AG10803 (cell line): ENCODE measurements around the gene PTPRE.
A peak's percentile ranks its signal among the peaks of the same experiment; 100 is the strongest.

Experiments
- DNase-seq: peaks from one replicate; pipeline ENCODE4 v3.0.0; 2010; ENCODE audit warnings: low read depth
- H3K4me3 ChIP-seq: 2 replicates; pipeline ENCODE4 v1.5.1; 2011; ENCODE audit warnings: mild to moderate bottlenecking, low read length, control low read depth
- CTCF ChIP-seq: conservative IDR thresholded peaks from 2 replicates; pipeline ENCODE4 v1.5.1; 2011; ENCODE audit warnings: mild to moderate bottlenecking, low read length, control low read depth, inconsistent platforms

The PTPRE gene

GRCh38 chr10:127992376-127992775 is 85.5 kb downstream of the PTPRE start:
- no peak for DNase-seq
- no peak overlapping the region for H3K4me3 ChIP-seq
- no peak for TF ChIP-seq CTCF

- no peak for DNase-seq
- TF ChIP-seq CTCF = no peak
- no peak overlapping the region for H3K4me3 ChIP-seq
Observed at GRCh38 chr10:127993056-127993690, 86.3 kb downstream of the PTPRE start.

GRCh38 chr10:127995939-127996338 is 89.0 kb downstream of the PTPRE start:
- H3K4me3 ChIP-seq = no peak overlapping the region
- no peak for TF ChIP-seq CTCF
- no peak for DNase-seq

- H3K4me3 ChIP-seq = no peak overlapping the region
- DNase-seq = peak; percentile 76
- TF ChIP-seq CTCF = no peak
Observed at GRCh38 chr10:127996586-127996985, 89.7 kb downstream of the PTPRE start.

GRCh38 chr10:127997271-127997670 is 90.4 kb downstream of the PTPRE start:
- TF ChIP-seq CTCF = no peak
- no peak for DNase-seq
- H3K4me3 ChIP-seq = no peak overlapping the region

GRCh38 chr10:127997937-127998336 is 91.0 kb downstream of the PTPRE start:
- no peak overlapping the region for H3K4me3 ChIP-seq
- no peak for TF ChIP-seq CTCF
- DNase-seq = no peak

GRCh38 chr10:127998501-127999144 is 91.7 kb downstream of the PTPRE start:
- no peak for TF ChIP-seq CTCF
- DNase-seq = no peak
- H3K4me3 ChIP-seq = no peak overlapping the region
